GM19023 (cell line): Measurements from ENCODE around the gene CELF4.

Source experiments
- ATAC-seq: cut with Tn5 transposase; IDR thresholded peaks from one replicate; pipeline ENCODE4 v1.9.1; 2021; ENCODE audit warnings: mild to moderate bottlenecking, moderate library complexity; ENCODE audit not compliant: unreplicated experiment

CELF4 gene

DNA sequence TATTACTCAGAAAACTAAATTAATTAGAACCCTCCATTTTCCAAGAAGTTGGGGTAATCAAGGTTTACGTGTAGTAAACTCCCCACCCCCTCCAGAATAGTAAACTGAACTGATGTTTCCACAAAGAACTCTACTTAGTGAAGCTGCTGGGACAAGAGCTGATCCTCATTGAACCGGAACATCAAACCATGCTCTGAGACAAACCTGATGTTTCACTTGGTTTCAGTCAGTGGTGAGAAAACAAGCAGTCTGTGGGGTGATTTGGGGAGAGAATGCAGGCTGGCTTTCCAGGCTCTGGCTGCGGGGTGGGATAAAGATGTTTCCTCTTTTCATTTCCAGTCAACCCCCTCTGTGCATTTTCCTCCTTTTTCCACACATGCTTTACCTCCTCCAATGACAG is 38.2 kb downstream of the CELF4 start:
- no peak for ATAC-seq

DNA sequence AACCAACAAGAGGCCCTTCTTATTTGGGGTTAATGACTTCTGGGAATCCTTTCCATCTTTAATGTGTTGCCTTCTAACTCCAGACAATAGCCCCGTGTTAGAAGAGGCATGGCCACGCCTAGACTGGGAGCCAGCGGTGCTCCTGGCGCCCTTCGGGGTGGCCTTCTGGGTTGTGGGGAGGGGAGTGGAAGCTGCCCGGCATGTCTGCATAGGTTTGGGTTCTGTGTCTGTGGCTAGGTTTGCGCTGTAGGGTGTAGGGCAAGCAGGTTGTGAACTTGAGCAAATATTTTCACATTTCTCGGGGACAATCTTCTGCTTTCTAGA is 40.4 kb downstream of the CELF4 start:
- no peak for ATAC-seq

DNA sequence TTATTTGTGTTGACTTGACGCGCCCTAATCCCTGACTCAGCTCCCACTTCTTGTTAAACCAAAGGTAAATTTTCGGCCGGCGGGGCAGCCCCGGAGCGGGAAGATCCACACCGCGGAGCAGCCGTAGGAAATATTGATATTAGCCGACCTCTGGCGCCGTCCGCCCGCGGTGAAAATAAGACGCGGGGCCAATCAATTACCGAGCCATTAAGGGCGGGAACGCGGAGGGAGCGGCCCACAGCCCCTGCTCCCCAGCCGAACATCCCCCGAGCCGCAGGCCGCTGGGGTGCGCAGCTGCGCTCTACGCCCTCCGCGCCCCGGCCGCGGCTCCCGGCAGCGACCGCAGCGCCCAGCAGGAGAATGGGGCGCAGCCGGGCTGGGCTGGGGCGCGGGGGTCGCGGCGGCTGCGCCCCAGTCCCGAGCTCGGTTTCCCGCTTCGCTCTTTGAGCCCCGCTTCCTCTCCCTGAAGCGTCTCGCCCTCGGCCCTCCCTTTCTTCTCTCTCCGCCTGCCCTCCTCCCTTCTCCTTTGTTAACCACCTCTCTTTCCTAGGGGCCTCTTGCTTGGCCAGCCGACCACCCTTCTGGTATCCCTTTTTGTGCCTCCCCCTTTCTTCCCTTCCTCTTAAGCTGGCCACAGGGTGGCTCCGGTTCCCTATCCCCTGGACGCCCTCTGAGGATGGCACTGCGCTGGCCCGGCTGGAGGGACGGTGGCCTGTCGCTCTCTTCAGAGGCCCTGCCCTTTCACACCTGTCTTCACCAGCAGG is 40.9 kb downstream of the CELF4 start:
- no peak for ATAC-seq

DNA sequence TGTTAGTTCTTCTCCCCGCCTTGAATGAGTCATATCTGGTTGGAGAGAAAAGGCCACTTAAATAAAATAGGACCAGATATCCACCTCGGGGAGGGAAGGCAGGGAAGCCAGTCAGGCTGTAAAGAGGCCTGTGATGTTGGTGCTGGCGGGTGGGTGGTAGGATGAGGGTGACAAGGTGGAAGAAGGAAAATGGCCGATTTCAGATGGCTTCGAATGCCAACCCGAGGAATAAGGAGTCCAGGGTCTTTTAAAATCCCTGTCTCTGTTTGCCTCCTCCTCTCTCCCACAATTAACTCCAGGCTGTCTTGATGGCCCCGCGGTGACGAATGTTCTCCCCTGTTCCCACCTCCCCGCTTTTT is 41.5 kb downstream of the CELF4 start:
- no peak for ATAC-seq

DNA sequence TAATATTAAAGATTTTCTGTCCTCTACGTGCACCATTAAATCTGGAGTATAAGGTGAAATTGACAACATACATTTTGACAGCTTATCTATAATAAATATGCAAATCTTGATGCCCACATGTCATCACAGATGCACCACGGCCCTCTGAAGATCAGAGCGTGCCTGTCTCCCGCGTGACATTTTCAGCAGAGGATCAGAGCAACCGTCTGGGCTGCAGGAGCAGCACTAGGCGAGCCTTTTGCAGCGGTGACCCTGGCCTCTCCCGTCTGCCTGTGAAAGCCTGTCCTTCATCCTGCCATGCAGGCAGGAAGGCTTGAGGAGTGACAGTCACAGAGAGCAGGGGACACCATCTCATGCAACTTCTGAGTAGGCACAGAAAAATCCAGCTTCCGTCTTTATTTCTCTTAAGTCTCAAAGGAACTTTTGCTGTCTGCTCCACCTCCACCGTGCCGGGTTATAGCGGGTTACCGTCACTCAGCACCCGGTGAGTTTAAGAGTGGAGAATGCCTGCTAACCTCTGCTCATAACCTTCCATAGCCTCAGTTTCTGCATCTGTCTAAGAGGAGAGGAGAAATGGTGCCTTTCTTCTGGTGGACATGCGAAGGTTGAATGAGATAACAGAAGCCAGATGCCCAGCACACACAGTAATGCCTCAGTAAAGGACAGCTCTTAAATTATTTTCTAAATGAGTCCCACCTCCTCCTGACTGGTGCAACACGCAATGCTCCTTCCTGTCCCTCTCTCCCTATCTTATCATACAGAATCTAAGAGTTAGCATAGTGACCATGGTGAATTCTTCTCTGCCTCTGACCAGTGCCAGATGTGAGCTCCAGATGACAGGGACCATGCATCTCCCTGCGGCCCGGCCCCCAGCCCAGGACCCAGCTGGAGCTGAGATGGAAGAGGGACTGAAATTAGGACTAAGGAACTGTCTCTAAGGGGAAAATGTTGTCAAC is 43.8 kb downstream of the CELF4 start:
- ATAC-seq: no peak

DNA sequence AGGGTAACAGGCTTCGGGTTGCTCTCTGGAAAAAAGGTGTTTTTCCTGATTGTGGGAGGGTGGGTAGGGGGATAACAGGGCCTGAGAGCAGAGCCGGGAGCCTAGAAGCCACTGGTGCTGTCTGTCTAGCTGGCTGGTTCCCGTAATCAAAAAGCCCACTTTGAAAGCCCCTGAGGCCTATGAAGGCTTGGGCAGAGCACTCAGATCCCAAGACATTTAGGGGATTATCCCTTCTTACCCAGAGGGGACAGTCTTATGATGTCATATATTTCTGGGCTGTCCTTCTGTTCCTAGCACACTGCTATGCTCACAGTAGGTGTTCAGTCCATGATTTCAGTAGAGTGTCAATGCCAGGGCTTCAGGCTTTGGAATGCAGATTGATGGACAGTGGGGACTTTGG is 45.1 kb downstream of the CELF4 start:
- no peak for ATAC-seq

DNA sequence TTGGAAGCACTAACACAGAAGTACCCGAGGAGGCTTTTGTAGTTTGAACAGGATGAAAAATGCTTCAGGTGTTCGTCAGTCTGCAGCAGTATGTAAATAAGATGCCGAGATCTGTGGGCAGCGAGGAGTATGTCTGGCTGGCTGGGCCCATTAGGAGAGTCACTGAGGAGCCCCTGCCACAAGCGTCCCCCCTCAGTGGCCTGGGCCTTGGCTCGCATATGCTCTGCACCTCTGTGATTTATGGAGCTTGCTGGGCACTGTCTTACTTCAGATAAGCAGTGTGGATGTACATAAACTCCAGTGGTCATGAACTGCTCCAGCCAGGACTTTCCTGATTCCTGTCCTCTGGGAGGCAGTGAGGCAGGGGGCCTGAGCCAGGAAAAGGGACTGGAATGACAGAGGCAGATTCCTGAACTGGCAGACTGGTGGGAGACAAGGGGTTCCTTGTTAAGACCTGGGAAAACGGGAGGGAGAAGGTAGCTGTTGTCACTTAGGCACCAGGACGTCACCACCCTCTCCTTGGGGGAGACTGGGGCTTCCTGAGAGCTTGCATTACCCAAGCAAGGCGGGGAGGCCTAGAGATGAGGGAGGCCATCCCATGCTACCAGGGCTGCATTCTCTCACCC is 46.0 kb downstream of the CELF4 start:
- ATAC-seq: no peak

DNA sequence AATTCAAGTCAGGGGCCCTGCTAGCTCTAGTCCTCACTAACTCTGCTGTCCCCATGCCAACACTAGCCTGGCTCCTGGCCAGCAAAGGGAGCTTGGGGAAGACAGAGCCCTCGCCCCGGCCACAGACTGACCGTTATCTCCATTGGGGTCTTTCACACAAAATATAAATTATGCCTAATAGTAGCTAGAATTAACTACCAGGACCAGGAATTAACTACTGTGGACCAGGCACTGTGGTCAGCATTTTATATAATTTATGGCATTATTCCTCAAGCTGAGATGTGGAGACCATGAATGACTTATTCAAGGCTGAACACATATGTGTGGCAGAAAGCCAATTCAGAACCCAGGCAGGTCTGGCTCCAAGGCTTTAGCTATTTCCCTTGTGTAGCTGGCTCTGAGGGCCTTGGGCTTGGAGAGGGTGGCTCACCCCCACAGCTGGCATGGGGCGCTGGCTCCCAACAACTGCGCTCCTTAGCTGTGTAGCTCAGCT is 49.2 kb downstream of the CELF4 start:
- no peak for ATAC-seq

DNA sequence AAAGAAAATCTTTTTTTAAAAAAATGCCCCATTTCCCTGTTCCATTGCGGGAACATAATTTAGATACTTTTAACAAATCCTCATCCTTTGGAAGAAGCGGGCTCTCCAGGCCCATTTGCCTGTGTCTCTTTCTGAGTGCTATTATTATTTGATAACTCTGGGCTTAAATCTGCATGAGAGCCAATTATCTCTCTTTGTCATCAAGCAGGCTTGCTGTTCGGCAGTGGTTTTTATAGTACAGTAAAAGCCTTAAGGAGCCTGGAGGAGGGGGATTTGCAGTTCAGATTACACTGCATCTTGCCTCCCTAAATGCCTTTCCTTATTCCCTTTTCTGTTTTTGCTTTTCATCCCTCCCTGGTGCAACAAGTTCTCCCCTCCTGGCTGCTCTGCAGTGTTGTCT is 50.6 kb downstream of the CELF4 start:
- ATAC-seq: no peak

DNA sequence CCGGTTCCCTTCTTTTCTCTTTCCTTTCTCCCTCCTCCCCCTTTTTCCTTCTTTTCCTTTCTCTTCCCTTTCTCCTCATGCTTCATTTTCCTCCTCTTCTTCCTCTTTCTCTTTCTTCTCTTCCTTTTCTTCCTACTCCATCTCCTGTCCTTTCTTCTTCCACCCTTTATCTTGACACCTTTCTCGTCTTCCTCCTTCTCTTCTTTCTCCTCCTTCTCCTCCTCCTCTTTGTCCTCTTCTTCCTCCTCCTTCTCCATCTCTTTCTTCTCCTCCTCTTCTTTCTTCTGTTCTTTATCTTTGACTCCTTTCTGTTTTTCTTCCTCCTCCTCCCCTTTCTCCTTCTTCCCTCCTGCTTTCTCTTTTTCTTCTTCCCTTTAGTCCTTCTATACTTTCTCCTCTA is 53.2 kb downstream of the CELF4 start:
- ATAC-seq: no peak

DNA sequence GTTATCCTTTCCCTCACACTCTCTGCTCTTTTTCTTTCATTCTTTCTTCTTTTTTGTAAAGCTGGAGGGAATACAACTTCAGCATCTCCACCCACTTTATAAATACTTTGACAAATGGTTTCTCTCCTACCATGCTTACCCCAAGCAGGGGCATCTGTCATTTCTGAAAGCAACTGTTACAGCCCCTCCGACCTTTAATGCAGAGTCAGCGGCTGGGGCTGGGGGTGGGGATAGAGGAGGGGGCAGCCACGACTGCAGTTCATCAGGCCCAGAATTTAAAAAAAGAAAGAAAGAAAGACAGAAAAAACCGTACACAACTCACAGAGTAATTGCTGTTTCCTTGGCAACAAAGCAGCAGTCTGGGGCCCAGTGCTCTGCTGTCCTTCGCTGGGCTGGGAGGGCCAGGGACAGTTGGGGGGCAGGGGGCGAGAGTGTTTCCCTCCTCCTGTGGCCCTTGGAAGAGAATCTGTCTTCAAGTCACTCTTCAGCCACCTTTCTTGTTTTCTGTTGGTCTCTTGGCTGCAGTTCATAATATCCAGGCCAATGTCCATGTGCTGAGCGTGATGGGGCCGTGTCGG is 53.8 kb downstream of the CELF4 start:
- no peak for ATAC-seq

DNA sequence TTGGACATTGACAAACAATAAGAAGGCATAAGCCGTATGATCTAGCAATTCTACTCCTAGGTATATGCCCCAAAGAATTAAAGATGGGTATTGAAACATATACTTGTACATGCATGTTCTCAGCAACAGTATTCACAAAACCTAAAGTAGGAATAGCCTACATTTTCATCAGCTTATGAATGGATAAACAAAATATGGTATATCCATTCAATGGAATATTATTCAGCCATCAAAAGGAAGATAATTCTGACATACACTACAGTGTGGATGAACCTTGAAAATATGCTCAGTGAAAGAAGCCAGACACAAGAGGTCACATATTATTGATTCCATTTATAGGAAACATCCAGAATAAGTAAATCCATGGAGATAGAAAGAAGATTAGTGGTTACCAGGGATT is 56.0 kb downstream of the CELF4 start:
- no peak for ATAC-seq

DNA sequence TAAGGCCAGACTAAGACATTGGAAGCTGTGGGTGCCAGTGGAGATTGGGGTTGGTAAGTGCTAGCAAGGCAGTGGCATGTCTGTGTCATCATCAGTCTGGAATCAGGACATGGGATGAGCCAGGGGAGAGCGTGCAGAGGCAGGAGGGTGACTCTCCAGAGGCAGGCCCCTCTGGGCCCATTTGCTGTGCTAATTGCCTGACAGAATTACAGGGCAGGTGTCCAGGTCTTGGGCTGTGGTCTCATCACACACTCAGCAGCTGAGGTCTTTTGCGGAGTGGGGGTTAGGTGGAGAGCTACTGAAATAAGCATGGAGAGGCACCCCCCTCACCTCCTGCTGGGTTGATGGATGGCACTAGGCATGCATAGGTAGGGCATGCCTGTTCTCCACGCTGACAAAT is 57.4 kb downstream of the CELF4 start:
- no peak for ATAC-seq

DNA sequence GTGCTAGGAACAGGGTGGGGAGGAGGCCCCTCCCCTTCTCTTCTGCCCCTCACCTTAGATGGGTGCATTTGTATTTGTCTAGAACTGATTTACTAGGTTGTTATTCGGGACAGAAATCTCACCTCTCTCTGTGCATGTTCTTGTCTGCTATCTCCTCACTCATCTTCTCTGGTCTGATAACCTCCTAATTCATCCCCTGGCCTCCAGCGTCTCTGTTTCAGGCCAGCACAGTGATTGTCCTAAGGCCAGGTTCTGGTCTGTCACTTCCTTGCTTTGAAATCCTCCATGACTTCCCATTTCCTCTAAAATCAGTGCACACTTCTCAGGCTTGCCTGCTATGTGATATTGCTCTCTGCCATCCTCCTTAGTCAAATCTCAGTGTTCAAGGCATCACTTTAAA is 58.4 kb downstream of the CELF4 start:
- no peak for ATAC-seq

DNA sequence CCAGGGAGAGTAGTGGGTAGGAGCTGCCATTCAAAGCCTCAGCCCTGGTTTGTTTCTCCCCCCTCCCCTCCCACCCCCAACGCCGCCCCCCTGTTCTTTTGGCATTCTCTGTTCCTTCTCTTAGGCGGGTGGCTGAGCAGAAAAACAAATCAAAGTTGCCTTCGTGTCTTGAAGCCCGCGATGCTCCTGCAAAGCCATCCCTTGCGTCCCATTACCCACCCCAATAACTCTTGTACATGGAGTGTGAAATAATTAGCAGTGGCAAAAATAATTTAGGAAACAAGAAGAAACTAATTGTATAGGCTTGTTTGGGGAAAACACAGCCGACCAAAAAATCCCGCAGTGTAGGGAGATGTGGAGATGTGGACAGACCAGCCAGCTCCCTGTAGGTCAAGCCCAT is 59.6 kb downstream of the CELF4 start:
- no peak for ATAC-seq

DNA sequence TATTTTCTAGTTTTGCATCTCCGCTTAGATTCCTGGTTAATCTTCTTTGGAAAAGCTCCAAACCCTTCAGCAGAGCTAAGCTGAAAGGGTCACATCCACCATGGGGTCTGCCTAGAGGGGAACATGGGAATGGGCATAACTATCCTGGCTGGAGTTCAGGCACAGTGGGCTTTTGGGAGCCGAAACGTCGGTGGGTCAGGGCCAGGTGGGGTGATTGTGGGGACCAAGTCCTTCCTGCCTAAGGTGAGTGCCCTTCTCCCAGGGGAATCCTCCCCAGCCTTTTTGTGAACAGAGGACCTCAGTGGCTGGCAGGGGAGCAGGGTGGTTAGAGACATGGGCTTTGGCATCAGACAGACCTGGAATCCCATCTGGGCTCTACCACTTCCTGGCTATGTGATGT is 60.3 kb downstream of the CELF4 start:
- ATAC-seq: no peak

DNA sequence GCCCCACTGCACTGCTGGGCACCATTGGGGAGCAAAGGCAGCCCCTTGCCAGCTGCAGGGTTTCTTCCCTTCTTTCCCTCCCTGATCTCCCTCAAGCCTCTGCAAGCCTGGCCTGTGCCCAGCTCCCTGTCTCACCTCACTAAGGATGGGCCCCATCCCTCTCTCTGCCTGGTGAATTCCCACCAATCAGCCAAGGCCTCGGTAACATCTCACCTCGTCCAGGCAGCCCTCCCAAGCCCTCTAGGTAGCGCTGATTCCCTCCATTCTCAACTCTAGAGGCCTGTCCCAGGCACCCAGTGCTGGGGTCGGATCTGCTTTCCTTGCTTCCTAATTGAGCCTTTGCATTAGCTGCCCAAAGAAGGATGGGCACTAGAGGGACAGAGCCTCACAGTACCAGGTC is 63.0 kb downstream of the CELF4 start:
- ATAC-seq: no peak

DNA sequence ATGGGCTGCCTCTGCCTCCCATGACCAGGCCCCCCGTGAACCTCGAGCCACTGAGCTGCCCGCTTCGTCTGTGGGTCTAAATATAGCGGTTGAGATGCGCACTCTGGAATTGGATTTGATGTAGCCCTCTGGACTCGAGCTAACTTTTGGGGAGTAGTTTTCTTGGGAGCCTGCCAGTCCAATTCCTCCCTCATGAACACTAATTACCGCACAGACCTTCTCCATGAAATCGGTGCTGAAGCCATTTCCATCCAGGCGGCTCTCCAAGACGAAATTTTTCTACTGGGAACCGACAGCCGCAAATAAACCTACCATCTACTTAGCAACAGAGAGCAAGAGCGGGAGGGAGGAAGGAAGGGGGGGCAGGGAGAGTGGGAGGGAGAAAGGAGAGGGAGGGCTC is 63.6 kb downstream of the CELF4 start:
- ATAC-seq: no peak

DNA sequence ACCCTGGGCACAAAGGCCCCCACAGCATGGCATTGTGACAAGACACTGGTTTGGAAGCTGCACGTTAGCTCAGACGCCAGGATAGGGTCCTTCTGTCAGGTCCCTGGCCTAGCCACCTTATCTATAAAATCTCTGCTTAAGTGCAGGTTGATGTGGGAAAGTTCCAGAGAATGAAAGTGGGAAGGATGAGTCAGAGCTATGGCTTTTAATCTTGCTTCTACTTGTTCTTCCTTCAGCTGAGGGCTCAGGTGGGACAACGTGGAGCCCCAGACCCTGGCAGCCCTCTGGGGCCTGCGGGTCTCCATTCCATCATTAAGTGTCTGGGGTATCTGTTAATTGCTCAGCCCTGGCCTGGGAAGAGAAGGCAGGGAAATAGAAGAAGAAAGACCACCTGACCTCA is 64.5 kb downstream of the CELF4 start:
- no peak for ATAC-seq

DNA sequence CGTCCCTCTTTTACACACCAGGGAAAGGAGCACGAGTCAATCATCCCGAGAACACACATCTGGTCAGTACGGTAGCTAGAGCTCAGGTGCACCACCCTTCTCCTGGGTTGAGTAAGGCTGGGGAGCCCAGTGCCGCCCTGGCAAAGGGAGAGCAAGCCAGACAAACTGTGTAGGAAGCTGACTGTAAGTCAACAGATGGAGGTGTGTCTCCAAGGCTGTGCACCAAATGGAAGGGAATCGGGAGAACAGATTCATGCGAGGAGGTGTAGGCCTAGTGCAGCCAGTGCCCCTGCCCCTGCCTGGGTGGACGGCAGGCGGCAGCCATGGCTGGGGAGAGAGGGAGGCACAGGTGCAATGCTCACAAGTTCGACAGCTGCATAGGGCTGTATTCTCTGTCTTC is 65.7 kb downstream of the CELF4 start:
- ATAC-seq: no peak

DNA sequence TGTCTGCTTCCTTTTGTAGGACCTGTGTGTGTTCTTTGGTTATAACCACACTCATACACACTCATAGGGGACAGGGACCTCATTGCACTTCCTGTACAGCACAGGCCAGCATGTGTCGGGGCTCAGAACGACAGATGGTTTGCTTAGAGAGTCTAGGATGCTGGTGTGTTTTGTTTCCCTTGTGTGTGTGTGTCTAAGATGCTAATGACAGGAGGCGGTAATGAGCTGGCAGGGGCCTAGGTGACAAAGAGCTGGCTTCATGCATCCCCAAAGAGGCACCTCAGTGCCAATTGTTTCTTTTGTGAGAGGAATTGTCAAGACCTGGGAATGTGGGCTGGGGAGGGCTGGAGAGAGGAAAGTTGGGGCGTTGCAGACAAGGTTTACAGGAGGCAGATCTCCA is 66.6 kb downstream of the CELF4 start:
- ATAC-seq: no peak
